DLD1 (cell line): Measurements from ENCODE around the gene RTL10.

Source experiments
- in situ Hi-C: cut with HindIII; loops from 2 replicates; pipeline ENCODE4 v1.10.0; 2017; ENCODE audit warnings: low sequenced_read_pairs

RTL10 gene

GRCh38 chr22:19826619-19826950, 28.1 kb downstream of the RTL10 start:
- in situ Hi-C loops: no loop called here

DNA sequence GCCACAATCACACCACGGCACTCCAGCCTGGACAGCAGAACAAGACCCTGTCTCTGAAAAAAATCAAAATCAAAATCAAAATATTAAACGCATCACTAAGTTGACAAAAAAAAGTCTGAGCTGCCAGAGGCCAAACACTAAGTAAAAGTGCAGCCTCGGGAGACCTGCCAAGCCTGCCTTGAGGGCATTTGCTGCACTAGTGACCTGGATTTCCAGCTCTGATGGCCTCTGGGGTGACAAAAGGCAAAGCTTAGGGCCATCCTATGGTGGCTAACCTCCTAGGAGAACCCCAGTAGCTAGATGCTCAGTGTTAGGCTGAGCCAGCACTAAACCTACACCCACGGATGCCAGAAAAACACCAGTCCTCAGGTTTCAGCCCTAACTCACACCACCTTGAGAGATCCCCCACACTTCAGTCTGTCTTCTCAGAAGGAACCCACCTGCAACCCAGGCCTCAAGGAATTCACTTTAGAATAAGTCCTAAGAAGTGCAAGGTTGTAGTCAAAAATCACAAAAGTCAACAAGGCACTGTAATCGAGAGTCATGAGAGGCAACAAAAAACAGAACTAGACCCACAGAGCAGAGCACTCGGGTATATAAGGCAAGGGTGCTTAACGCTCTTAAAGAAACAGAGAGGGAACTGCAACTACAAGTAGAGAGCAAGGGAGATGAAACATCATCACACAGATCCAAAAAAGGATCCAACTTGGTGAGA, 28.6 kb downstream of the RTL10 start:
- in situ Hi-C loops: no loop called here

DNA sequence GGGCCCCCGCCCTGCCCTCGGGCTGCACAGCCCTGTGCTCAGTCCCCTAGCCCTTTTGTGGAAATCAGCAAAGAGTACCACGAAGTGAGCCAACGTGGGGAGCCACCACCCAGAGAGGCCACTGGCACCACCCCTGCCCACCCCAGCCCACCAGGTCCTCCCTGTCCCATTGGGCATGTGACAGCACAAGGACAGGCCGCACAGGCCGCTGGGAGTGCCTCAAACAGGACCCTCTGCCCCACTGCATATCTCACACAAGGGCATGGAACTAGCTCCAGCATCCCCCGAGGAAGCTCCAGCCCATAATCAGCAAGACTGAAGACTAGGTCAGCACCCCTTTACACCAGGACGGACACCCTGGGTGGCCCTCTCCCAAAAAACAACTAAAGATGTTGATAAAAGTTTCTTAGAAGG, 29.7 kb downstream of the RTL10 start:
- in situ Hi-C loops: no loop called here

DNA sequence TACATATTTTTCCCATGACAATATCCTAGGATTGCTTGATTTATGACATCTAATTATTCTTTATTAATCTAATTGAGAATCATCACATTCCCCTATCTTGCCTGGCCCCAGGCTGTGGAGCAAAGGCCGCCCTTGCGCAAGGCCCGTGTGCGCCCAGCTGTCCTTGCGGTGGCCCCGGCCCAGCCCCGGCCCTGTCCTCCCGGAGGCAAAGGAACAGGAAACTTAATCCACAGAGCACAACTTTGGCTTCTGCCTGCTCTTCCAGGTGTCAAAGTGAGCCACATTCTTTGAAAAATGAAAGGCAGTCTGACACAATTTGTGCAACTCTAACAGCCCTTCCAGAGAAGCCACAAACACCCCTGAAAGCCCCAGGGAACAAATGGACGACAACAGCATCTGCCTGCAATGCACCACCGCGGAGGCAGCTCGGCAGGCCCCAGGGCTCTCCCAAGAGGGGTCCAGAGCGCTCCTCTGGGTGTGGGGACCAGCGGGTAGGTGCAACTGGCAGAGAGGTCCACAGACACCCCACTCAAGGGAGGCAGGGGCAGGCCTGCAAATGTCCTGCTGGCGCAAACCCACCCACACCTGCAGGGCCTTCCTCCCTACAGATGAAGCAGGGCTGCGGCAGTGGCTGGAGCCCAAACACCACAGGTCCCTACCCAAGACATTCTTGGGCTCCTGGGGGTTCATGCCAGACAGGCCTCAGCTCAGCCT, 30.3 kb downstream of the RTL10 start:
- in situ Hi-C loops: no loop called here

- in situ Hi-C loops: no loop called here
Measured at GRCh38 chr22:19823902-19824211, 30.8 kb downstream of the RTL10 start.

DNA sequence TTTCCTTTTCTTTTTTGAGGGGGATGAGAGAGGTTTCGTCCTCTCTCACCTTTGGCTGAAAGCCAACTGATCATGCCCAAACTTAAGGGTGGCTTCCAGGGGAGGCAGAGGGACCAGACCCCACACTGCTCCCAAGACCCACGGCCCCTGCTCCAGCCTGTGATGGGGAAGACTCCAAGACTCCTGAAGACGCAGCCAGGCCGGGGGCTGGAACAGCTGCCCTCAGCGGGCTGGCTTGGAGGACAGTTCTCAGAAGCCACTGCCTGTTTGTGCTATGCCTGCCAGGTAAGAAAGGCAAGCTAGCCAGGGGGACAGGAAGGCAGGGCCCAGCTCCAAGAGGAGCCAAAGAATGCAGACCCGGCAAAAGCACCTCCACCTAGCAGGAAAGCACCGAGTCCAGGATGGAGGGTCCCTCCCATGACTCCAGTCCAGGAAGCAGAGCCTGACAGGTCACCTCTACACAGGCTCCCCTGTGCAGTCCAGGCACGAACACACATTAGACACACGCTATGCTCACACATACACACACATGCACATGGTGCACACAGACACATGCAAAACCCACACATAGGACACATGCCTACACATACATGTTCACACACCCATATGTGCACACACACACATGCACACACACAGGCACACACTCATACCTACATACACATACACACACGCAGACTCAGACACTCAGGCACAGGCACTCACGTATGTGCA, 31.3 kb downstream of the RTL10 start:
- in situ Hi-C loops: no loop called here

GRCh38 chr22:19822301-19823117, 32.2 kb downstream of the RTL10 start:
- in situ Hi-C loops: no loop called here

GRCh38 chr22:19821523-19822300, 33.0 kb downstream of the RTL10 start:
- in situ Hi-C loops: no loop called here

DNA sequence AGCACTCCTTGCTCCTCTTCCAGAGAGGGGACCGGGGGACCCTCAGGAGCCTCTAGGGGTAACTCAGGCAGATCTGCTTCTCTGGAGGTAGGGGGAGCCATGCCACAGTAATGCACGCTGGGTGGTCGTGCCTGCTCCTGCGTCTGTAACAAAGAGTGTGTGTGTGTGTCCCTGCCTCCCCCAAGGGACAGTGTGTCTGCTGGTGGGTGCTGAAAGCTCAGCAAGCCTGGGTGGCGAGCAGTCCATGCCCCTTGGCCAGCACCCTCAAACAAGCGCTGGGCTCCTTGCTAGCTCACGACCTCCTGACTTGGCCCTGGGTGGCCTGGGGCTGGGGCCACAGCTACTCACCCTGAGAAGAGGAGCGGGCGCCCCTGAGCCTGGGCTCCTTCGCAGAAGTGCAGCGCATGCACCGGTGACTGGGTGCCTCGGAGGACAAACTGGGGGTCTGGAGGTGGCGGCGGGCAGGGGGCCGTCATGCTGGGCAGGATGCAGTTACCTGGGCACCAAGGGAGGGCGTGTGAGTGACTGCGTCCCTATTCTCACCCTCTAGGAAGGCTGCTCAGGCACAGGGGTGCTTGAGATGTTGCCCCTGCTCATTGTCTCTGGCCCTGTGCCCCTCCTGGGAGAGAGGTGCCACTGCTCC, 33.7 kb downstream of the RTL10 start:
- in situ Hi-C loops: no loop called here

GRCh38 chr22:19819911-19820879, 34.5 kb downstream of the RTL10 start:
- in situ Hi-C loops: no loop called here

- in situ Hi-C loops: no loop called here
Measured at GRCh38 chr22:19819208-19819910, 35.3 kb downstream of the RTL10 start.

DNA sequence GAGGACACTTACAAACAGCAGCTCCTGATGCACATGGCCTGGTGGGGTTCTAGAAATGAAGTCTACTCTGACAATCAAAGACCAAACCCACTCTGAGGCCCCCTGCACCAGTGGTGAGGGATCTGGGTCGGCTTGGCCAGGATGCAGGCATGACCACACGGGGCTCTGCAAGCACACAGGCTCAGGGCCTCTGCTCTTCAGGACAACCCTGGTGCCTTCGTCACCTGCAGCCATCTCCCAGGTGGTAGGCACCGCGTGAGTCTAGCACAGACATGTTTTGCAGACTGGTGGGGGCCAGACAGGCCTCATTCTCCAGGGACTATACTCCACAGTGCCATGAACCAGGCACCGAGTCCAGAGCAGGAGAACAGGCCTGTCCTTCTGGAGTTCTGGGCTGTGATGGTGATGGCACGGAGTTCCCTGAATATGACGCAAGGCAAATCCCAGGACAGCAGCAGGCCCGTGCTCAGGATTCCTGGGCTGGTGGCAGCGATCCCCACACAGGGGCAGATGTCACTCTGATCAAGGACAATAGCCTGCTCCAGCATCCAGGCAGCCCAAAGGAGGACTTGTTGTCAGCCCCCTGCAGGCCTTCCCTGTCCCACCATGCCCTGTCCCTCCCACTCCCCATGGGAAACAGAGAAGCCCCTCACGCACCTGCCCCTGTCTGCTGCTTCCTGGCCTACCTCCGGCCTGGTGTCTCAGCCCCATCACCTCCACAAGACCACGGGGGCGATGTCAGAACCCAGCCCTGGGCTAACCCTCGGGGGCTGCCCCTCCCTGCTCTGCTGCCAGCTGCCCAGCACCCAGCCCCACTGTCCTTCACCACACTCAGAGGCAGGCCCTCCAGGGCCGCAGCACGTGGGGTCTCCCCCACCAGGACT, 36.1 kb downstream of the RTL10 start:
- in situ Hi-C loops: no loop called here

GRCh38 chr22:19816372-19817119, 38.1 kb downstream of the RTL10 start:
- in situ Hi-C loops: no loop called here

- in situ Hi-C loops: no loop called here
Measured at GRCh38 chr22:19815823-19816290, 38.8 kb downstream of the RTL10 start.

- in situ Hi-C loops: no loop called here
Measured at GRCh38 chr22:19815093-19815822, 39.4 kb downstream of the RTL10 start.

GRCh38 chr22:19814428-19814827, 40.2 kb downstream of the RTL10 start:
- in situ Hi-C loops: no loop called here
